AG08396 (cell line): ENCODE results near the gene MXRA7.
"Not testable (repeated sequence)": the region's sequence is repeated elsewhere in the genome, so short reads cannot be mapped to it uniquely, and the experiment has no call there.

Experiments
- DNase-seq: peaks from one replicate; pipeline ENCODE4 v3.0.0; 2012; ENCODE audit warnings: low spot score, mixed read lengths

The MXRA7 gene

DNA sequence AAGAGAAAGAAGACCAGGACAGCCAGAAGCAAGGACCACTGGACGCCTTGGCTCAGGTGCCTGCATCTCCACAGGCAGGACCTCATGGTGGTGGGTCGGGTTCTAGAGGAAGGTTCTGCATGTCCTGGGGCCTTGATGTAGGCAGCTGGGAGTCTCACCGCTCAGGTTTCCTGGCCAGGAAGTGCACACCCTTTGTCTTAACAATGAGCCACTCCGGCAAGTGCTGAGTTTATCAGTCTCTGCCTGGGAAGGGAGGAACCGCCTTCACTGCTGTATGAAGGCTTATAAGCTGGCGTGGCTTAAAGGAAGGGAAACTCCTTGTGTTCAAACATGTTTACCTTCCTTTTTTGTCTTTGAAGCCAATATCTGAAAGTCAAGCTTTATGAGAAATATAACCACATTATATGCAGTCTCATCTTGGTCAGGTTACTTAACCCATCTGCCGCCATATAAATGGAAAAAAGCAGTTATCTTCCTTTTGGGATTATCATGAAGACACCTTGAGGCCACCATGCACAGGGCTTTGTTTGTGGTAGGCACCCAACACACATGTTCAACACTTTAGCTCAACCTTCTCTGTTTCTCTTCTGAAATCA lies 67.1 kb downstream of the MXRA7 start, which contains the start of gene ST6GALNAC1:
TSS of gene ST6GALNAC1 (minus strand) at position 205 of the 596 bp plus-strand sequence. CDS start at position 86, 119 bp downstream.
- no peak for DNase-seq

GRCh38 chr17:76642994-76643393 lies 67.8 kb downstream of the MXRA7 start:
- DNase-seq: no peak

DNA sequence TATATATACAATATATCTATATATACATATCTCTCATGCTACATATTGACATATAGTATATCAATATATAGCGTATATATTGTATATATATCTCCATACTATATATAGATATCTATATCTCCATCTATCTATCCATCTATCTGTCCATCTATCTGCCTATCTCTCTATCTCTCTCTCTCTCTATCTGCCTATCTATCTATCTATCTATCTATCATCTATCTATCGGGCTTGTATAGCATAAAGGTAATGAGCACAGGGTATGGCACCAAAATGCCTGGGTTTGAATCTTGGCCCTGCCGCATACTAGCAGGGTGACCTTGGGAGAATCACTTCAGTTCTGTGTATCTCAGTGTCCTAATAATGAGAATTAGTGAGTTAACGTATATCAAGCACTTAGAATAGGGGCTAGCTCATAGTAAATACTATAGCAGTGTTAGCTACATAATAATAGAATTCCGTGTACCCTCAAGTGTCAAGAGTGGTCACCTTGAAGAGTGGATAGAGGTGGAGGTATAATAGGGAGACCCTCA lies 68.7 kb downstream of the MXRA7 start:
- DNase-seq: no peak

DNA sequence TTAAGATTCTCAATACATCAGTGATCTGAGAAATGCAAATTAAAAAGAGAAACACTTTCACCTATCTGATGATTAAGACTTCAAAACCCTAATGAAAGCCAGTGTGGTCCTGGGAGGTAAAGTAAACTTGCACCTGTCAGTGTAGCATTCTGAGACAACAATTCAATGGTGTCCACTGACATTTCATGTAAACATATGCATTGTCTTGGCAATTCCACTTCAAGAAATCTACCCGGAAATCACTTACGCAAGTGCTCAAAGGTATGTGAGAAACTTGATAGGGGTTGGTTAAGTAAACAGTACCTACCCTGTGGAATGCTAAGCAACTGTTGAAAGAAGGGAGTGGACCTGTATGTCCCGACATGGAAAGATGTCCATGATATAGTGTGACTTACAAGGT lies 69.3 kb downstream of the MXRA7 start:
- no peak for DNase-seq

DNA sequence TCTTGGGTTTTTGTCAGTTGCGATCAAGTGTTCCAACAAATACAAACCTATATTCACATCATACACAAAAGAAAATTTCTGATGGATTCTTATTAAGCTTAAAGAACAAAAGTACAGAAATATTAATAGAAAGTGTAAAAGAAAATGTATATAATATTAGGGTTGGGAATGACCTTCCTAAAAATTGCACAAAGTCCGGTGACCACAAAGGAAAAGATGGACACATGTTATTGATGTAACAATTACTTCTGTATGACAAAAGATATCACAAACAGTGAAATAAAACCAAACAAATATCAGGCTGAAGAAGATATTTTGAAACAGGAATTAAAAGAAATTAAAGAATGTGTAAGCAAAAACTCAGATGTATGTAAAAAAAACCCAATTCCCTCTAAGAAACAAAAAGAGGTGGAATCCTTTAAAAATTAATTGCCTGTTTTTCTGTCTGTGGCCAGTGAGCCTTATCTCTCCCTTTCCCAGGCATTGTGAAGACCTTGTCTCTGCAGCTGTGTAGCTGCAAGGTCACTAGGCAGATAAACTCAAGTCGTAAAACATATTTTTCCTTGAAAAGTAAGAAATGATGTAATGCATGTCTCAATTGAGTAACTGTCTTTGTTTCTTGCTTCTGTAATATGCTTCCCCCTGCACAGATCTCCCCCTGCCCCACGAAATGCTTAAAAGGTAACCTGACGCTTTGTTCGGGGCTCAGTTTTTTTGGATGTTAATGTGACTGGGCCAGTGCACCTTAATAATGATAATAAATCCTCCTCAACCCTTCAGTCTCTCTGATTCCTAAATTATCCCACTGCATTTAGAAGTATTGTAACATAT lies 70.0 kb downstream of the MXRA7 start:
- no peak for DNase-seq

DNA sequence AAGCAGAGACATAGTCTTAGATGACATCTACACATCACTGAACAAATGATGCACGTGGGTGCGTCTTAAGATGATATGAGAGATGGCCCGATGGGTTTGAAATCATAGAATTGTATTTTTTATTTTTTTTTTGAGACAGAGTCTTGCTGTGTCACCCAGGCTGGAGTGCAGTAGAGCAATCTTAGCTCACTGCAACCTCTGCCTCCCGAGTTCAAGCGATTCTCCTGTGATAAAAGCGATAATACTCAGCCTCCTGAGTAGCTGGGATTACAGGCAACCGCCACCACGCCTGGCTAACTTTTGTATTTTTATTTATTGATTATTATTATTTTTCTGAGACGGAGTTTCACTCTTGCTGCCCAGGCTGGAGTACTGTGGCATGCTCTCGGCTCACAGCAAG lies 72.5 kb downstream of the MXRA7 start:
- DNase-seq: no peak

DNA sequence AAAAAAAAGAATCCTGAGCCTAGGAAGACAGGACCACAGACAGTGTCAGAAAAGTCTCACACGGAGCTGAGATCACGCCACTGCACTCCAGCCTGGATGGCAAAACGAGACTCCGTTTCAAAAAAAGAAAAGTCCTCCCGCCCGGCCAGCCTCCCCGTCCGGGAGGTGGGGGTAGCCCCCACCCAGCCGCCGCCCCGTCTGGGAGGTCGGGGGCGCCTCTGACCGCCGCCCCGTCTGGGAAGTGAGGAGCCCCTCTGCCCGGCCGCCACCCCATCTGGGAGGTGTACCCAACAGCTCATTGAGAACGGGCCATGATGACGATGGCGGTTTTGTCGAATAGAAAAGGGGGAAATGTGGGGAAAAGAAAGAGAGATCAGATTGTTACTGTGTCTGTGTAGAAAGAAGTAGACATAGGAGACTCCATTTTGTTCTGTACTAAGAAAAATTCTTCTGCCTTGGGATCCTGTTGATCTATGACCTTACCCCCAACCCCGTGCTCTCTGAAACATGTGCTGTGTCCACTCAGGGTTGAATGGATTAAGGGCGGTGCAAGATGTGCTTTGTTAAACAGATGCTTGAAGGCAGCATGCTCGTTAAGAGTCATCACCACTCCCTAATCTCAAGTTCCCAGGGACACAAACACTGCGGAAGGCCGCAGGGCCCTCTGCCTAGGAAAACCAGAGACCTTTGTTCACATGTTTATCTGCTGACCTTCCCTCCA lies 74.1 kb downstream of the MXRA7 start:
- DNase-seq: not testable (repeated sequence)

DNA sequence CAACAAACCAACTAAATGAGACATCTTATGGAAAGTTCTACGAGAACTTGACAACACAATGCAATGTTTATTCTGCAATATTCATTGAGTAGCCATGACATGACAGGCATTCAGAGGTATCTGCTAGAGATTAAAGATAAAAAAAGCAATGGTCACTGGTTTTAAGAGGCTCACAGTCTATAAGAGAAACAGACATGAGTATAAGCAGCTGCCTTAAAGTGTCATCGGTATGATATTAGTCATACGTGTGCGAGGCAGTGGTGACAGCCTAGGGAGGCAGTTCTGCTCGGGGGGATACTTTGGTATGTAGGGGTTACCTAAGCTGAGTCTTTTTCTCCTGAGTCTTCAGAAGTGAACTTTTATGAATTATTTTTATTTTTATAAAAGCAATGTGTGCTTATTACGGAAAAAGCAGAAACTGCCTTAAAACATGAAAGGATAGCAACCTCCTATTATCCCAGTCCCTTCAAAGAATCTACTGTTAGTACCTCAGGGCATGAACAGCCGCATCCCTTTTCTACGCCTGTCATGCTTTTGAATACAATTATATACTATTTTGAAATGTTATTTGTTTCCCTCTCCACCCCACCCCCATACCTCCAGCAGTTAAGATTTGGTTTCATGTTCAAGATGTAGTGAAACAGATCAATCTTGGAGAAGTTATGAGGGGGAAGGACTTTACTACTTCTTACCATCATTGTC lies 75.0 kb downstream of the MXRA7 start:
- DNase-seq: no peak

- peak; percentile 44 for DNase-seq
These were observed 75.7 kb downstream of the MXRA7 start for GRCh38 chr17:76635039-76635438.

GRCh38 chr17:76633628-76634328 lies 77.0 kb downstream of the MXRA7 start:
- DNase-seq: no peak

GRCh38 chr17:76631821-76632565 lies 78.8 kb downstream of the MXRA7 start:
- peak; percentile 43 for DNase-seq

- no peak for DNase-seq
These were observed 80.6 kb downstream of the MXRA7 start for GRCh38 chr17:76630151-76630550.
